Activated CD8-positive, alpha-beta T cell treated with anti-CD3 and anti-CD28 coated beads for 36 hours (primary cell): ENCODE results near the gene BSCL2. TPM values are rescaled to one million over a fixed set of nuclear protein-coding genes. Genes with fewer than 3 reads are reported as not detected.

Source experiments
- ATAC-seq: fragments of 200-7000 bp; cut with Tn5 transposase; one replicate; pipeline ENCODE4 v1.10.0; 2021; ENCODE audit warnings: mild to moderate bottlenecking, moderate library complexity
- CTCF ChIA-PET: fragments of 350-600 bp; sonication (Branson Sonifier 250); formaldehyde crosslinking; loops from one replicate; lab custom pipeline; 2021; ENCODE audit warnings: antibody characterized with exemption; lab: Charles Lee
- POLR2A ChIA-PET: fragments of 350-600 bp; sonication (Branson Sonifier 250); formaldehyde crosslinking; loops from one replicate; lab custom pipeline; 2021; ENCODE audit warnings: antibody characterized with exemption; lab: Charles Lee
- DNase-seq: peaks from one replicate; pipeline ENCODE4 v3.0.0-alpha.2; 2020
- H3K27ac Mint-ChIP-seq: one replicate; pipeline ENCODE4 v1.8.0; 2021; ENCODE audit warnings: mild to moderate bottlenecking, mixed read lengths
- H3K27me3 Mint-ChIP-seq: one replicate; pipeline ENCODE4 v1.8.0; 2021; ENCODE audit warnings: mixed read lengths
- H3K36me3 Mint-ChIP-seq: one replicate; pipeline ENCODE4 v1.8.0; 2021; ENCODE audit warnings: low read depth, mixed read lengths
- H3K4me1 Mint-ChIP-seq: one replicate; pipeline ENCODE4 v1.8.0; 2021; ENCODE audit warnings: low read depth, mixed read lengths
- H3K4me3 Mint-ChIP-seq: one replicate; pipeline ENCODE4 v1.8.0; 2021; ENCODE audit warnings: mild to moderate bottlenecking, moderate library complexity, mixed read lengths
- H3K9me3 Mint-ChIP-seq: one replicate; pipeline ENCODE4 v1.8.0; 2021; ENCODE audit warnings: mixed read lengths
- CTCF ChIP-seq: fragments of 200-600 bp; IDR thresholded peaks from one replicate; pipeline ENCODE4 v1.8.0; 2022; ENCODE audit warnings: antibody characterized with exemption, mild to moderate bottlenecking
- intact Hi-C: fragments of 100-400 bp; cut with micrococcal nuclease; formaldehyde crosslinking; loops from one replicate; pipeline ENCODE4 v1.10.0; 2022
- total RNA-seq, 2 experiments: library from RNA; stranded (reverse); gene quantifications; one replicate each; pipeline ENCODE4 v1.2.3, GENCODE V29; 2021

BSCL2 gene
- total RNA-seq, 2 experiments from 2014 or later = 22.1 to 24.1 TPM

DNA sequence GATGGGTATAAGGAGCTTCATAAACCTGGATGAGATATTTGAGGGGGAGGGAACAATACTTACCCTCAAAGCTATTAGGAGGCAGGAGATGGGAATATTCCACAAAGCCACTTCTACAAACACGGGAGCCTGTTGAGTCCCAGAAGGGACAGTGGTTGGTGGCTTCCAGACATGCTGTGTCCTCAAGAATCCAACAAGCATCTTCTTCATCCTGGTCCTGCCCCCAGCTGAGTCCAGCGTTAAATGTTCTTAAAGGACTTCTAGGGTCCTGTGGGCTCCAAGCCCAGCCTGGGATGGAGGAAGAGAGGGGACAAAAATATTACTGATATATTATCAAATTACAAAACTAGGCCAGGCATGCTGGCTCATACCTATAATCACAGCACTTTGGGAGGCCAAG lies 39.8 kb downstream of the BSCL2 start:
- Mint-ChIP-seq H3K4me3 (peak overlapping the region; percentile 98), H3K27me3 (no peaks in the 10 kb centered on the region), H3K9me3 (no peaks in the 10 kb centered on the region), H3K27ac (peak overlapping the region; percentile 92), H3K4me1 (peaks cover 35% of the 10 kb centered on the region), H3K36me3 (peaks cover 70% of the 10 kb centered on the region)
- TF ChIP-seq CTCF = no peak
- no peak for DNase-seq
- no peak for ATAC-seq
- intact Hi-C loops = loop anchor here (5.0 kb wide), 1 partner anchor 75 kb away; the partner anchor contains the start of gene TUT1
- ChIA-PET CTCF (interaction anchor here (0.9 to 3.0 kb wide), 4 partner anchors 13 to 75 kb away, joined by 3 to 11 read pairs (median 6); no protein-coding TSS in a partner anchor), POLR2A (interaction anchor here (1.0 to 21.7 kb wide), 13 partner anchors 8 to 186 kb away, joined by 3 to 263 read pairs (median 9); partner anchors contain the start of genes B3GAT3, EML3, GANAB and INTS5)

- H3K9me3 Mint-ChIP-seq = no peaks in the 10 kb centered on the region
- H3K27me3 Mint-ChIP-seq = no peaks in the 10 kb centered on the region
- peak overlapping the region; percentile 98 for H3K4me3 Mint-ChIP-seq
- intact Hi-C loops = loop anchor here (5.0 kb wide), 1 partner anchor 74 kb away; the partner anchor contains the start of gene TUT1
- peaks cover 71% of the 10 kb centered on the region for H3K36me3 Mint-ChIP-seq
- ChIA-PET CTCF (interaction anchor here (1.9 to 3.0 kb wide), 3 partner anchors 28 to 74 kb away, joined by 7 to 20 read pairs (median 11); partner anchors contain the start of gene TUT1), POLR2A (interaction anchor here (0.7 to 21.7 kb wide), 25 partner anchors 9 to 187 kb away, joined by 3 to 263 read pairs (median 11); partner anchors contain the start of genes B3GAT3, EEF1G, EML3 and GANAB)
- ATAC-seq (no peak), DNase-seq (no peak)
- H3K4me1 Mint-ChIP-seq = peaks cover 37% of the 10 kb centered on the region
- TF ChIP-seq CTCF = no peak
- peak overlapping the region; percentile 92 for H3K27ac Mint-ChIP-seq
Observed at GRCh38 chr11:62666259-62666926, 40.8 kb downstream of the BSCL2 start.

DNA sequence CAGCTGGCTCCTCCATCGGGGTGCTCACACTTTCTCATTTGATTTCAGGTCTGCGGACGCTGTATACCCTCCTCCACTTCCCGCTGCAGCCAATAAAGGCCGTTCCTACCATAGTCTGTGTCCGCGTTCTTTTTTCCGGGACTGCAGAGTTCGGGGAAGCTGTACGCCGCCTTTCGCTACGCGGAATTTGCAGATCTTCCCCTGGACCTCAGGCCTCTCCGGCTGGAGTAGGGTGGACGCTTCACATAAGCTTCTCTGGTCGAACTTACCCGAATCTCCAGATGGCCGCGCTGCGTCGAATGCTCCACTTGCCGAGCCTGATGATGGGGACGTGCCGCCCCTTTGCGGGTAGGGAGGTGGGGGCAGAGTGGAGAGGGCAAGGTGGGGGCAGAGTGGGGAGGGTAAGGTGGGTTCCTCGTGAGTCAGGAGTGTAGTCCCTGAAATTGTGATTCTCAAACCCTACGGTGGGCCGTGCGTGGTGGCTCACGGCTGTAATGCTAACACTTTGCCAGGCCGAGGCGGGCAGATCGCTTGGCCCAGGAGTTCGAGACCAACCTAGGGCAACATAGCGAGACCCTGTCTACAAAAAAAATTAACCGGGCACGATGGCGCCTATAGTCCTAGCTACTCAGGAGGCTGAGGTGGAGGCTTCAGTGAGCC lies 41.5 kb downstream of the BSCL2 start:
- DNase-seq (peak; percentile 80), ATAC-seq (peak; percentile 27)
- TF ChIP-seq CTCF = no peak
- CTCF ChIA-PET = interaction anchor here (0.6 to 3.6 kb wide), 17 partner anchors 9 to 104 kb away, joined by 3 to 20 read pairs (median 5); partner anchors contain the start of genes EML3, INTS5, MTA2 and ROM1
- peaks cover 66% of the 10 kb centered on the region for H3K36me3 Mint-ChIP-seq
- POLR2A ChIA-PET = interaction anchor here (0.7 to 21.7 kb wide), 38 partner anchors 10 to 241 kb away, joined by 3 to 263 read pairs (median 8); partner anchors contain the start of genes B3GAT3, EEF1G, EML3 and GANAB
- peaks cover 37% of the 10 kb centered on the region for H3K4me1 Mint-ChIP-seq
- intact Hi-C loops = loop anchor here (5.0 kb wide), 1 partner anchor 73 kb away; the partner anchor contains the start of gene TUT1
- H3K4me3 Mint-ChIP-seq = peak overlapping the region; percentile 98
- H3K27ac Mint-ChIP-seq = peak overlapping the region; percentile 92
- H3K27me3 Mint-ChIP-seq = no peaks in the 10 kb centered on the region
- H3K9me3 Mint-ChIP-seq = no peaks in the 10 kb centered on the region

- intact Hi-C loops = loop anchor here (5.0 kb wide), 1 partner anchor 73 kb away; the partner anchor contains the start of gene TUT1
- Mint-ChIP-seq H3K36me3 (peaks cover 62% of the 10 kb centered on the region), H3K4me1 (peaks cover 33% of the 10 kb centered on the region), H3K4me3 (peak within 1 kb of the TSS; percentile 98), H3K27me3 (no peaks in the 10 kb centered on the region), H3K27ac (peak within 1 kb of the TSS; percentile 92), H3K9me3 (no peaks in the 10 kb centered on the region)
- ChIA-PET POLR2A (interaction anchor here (0.7 to 21.7 kb wide), 46 partner anchors 10 to 240 kb away, joined by 3 to 263 read pairs (median 6); partner anchors contain the start of genes B3GAT3, EEF1G, EML3 and GANAB), CTCF (interaction anchor here (0.6 to 3.6 kb wide), 19 partner anchors 9 to 240 kb away, joined by 3 to 20 read pairs (median 5); partner anchors contain the start of genes EML3, INTS5, MTA2 and ROM1)
- ATAC-seq = peak; percentile 89
- TF ChIP-seq CTCF = no peak
- peak; percentile 96 for DNase-seq
Observed at GRCh38 chr11:62665075-62665598, 42.1 kb downstream of the BSCL2 start, which contains the start of the genes C11orf98 and CSKMT. C11orf98 (minus strand) TSS chr11:62665210; CDS start chr11:62665169, 41 bp downstream. CSKMT (plus strand) TSS chr11:62665312; CDS start chr11:62665880, 568 bp downstream.
